HG03442 (cell line): Measurements from ENCODE around the gene PLEKHD1.
A peak's percentile ranks its signal among the peaks of the same experiment; 100 is the strongest.
"Not testable (repeated sequence)": the region's sequence is repeated elsewhere in the genome, so short reads cannot be mapped to it uniquely, and the experiment has no call there.

Experiments used
- ATAC-seq: cut with Tn5 transposase; IDR thresholded peaks from one replicate; pipeline ENCODE4 v1.9.1; 2021; ENCODE audit warnings: mild to moderate bottlenecking, moderate library complexity; ENCODE audit not compliant: unreplicated experiment

The PLEKHD1 gene

DNA sequence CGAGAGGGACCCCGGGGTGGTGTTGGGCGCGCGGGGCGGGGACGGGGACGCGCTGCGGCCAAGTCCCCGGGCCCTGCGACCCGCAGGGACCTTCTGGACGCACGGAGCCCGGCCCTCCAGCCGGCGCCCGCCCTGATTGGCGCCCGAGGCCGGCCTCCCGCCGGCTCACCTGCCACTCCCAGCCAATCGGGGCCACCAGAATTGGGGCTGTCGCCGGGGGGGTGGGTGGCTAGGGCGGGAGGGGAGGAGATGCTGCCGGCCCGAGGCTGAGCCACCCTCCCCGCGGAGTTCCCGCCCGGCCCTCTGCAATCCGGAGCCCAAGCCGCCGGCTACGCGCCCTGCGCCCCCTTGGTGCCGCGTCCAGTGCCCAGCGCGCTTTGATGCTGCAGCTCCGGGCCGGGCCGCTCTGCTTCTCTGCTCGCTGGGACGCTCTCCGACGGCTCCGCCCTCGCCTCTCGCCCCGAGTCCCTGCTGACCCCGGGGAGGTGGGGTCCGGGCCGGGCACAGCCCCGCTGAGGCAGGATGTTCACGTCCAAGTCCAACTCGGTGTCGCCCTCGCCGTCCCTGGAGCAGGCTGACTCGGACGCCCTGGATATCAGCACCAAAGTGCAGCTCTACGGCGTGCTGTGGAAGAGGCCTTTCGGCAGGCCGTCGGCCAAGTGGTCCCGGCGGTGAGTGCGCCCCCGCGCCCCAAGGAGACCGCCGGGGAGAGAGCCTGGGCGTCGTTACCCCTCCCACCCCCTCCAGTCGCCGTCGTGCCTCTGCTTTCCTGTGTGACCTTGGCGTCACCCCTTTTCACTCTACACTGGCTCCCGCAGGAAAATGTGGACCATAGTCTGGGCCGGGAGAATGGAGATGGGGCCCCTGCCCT, at the start of gene PLEKHD1:
TSS of gene PLEKHD1 (plus strand) at position 285 of the 871 bp plus-strand sequence. CDS start at position 523, 238 bp downstream.
- ATAC-seq = no peak

DNA sequence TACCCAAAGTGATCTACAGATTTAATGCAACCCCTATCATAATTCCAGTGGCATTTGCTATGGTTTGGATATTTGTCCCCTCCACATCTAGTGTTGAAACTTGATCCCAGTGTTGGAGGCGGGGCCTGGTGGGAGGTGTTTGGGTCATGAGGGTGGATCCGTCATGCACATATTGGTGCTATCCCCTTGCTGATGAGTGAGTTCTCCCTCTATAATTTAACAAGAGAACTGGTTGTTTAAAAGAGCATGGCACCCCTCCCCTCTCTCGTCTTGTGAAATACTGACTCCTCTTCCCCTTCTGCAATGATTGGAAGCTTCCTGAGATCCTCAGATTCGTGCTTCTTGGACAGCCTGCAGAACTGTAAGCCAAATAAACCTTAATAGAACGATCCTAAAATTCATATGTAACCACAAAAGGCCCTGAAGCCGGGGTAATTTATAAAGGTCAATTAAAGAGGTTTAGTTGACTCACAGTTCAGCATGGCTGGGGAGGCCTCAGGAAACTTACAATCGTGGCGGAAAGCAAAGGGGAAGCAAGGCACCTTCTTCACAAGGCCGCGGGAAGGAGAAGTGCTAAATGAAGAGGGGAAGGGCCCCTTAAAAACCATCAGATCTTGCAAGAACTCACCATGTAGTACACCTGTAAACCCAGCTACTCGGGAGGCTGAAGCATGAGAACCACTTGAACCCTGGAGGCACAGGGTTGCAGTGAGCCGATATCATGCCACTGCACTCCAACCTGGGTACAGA, 44.8 kb upstream of the PLEKHD1 start:
- no peak for ATAC-seq

DNA sequence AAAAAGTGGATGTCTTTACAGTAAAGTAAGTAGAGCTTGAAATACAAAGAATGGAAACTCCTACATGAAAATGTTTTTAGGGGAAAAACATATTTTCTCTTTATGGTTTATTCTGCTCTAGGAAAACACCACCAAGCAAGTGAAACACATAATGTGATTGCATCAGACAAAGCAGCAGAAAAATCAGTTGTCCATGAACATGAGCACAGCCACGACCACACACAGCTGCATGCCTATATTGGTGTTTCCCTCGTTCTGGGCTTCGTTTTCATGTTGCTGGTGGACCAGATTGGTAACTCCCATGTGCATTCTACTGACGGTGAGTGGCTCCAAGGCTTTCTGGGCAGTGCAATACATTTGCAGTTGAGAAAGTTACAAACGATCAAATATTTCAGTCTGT, 42.6 kb upstream of the PLEKHD1 start:
- peak; percentile 60 for ATAC-seq

DNA sequence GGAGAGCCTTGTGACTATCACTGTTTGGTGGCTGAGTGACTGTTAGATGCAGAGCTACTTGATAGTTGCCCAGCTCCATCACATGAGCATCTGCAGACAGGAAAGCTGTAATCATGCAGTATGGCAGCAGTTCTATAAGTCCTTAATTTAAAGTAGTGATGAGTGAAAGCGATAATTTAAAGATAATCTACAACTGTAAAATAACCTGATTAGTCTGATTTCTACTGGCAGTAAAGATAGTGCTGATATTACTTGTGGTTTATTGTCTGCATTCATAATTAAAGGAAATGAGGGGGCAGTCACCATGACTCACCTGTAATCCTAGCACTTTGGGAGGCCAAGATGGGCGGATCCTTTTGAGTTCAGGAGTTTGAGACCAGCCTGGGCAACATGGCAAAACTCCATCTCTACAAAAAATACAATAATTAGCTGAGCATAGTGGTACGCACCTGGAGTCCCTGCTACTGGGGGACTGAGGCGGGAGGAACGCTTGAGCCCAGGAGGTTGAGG, 41.2 kb upstream of the PLEKHD1 start:
- no peak for ATAC-seq

DNA sequence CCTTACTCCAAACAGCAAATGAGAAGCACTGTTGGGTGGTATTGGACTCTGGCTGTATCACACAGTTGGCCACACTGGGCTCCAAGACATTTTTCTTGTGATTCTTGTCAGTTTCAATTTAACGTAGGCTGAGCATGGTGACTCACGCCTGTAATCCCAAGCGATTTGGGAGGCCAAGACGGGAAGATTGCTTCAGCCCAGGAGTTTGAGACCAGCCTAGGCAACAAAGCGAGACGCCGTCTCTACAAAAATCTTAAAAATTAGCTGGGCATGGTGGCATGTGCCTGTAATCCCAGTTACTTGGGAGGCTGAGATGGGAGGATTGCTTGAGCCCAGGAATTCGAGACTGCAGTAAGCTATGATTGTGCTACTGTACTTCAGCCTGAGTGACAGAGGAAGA, 35.3 kb upstream of the PLEKHD1 start:
- no peak for ATAC-seq

DNA sequence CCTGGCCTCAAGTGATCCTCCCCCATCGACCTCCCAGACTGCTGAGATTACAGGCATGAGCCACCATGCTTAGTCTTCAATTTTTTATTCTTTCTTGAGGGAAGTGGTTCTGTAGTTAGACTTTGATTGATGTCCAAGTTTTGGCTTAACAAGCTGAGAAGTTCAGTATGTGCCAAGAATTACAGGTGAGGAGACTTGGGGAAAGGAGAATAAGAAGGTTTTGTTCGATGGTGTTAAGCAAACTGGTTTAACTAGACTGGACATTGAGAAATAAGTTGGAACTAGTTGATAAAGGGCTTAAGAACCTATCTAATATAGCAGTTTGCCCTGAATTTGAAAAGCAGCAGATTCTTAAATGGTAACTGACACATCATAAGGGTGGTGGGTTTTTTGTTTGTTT, 32.6 kb upstream of the PLEKHD1 start:
- ATAC-seq = no peak

DNA sequence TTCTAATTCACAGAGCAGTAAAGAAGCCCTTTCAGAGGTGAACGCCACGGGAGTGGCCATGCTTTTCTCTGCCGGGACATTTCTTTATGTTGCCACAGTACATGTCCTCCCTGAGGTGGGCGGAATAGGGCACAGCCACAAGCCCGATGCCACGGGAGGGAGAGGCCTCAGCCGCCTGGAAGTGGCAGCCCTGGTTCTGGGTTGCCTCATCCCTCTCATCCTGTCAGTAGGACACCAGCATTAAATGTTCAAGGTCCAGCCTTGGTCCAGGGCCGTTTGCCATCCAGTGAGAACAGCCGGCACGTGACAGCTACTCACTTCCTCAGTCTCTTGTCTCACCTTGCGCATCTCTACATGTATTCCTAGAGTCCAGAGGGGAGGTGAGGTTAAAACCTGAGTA, 26.2 kb upstream of the PLEKHD1 start:
- no peak for ATAC-seq

DNA sequence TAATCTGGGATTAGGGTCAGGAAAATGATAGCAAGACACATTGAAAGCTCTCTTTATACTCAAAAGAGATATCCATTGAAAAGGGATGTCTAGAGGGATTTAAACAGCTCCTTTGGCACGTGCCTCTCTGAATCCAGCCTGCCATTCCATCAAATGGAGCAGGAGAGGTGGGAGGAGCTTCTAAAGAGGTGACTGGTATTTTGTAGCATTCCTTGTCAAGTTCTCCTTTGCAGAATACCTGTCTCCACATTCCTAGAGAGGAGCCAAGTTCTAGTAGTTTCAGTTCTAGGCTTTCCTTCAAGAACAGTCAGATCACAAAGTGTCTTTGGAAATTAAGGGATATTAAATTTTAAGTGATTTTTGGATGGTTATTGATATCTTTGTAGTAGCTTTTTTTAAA, 25.4 kb upstream of the PLEKHD1 start:
- no peak for ATAC-seq

DNA sequence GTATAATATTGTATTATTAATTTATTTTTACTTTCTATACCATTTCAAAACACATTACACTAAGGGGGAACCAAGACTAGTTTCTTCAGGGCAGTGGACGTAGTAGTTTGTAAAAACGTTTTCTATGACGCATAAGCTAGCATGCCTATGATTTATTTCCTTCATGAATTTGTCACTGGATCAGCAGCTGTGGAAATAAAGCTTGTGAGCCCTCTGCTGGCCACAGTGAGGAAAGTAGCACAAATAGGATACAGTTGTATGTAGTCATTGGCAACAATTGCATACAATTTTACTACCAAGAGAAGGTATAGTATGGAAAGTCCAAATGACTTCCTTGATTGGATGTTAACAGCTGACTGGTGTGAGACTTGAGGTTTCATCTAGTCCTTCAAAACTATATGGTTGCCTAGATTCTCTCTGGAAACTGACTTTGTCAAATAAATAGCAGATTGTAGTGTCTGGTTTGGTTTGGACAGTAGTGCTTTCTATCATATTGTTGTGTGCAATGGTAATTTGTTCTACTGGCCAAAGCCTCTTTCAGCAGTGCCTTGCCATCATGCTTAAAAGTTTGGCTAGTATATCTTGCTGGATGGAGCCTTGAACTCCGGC, 24.3 kb upstream of the PLEKHD1 start:
- no peak for ATAC-seq

DNA sequence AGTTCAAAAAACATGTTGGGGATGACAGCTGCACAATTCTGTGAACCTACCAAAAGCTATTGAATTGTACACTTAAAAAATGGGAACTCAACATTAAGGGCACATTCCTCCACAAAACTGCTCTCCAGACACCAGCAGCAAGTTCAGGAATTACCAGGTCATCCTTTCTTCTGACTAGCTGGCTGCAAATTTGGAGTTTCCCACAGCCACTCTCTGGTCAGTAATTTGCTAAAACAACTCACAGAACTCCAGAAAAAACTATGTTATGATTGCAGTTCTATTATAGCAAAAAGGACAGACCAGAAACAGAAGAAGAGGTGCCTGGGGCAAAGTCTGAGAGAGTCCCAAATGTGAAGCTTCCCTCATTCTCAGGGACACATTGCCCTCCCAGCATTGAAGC, 20.1 kb upstream of the PLEKHD1 start:
- no peak for ATAC-seq

DNA sequence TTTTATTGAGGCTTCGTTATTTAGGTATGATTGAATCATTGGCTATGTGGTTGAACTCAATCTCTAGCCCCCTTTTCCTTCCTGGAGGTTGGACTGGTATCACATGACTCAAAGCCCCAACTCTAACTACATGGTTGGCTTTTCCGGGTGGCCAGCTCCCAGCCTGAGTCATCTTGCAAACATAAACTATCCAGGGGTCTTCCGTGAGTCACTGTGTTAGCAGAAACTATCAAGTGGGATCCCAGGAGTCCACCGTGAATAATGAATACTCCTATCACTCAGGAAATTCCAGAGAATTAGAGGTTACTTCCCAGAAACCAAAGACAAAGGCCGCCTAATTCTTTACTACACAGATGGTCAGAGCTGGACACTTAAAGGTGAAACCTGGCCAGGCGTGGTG, 19.7 kb upstream of the PLEKHD1 start:
- no peak for ATAC-seq

DNA sequence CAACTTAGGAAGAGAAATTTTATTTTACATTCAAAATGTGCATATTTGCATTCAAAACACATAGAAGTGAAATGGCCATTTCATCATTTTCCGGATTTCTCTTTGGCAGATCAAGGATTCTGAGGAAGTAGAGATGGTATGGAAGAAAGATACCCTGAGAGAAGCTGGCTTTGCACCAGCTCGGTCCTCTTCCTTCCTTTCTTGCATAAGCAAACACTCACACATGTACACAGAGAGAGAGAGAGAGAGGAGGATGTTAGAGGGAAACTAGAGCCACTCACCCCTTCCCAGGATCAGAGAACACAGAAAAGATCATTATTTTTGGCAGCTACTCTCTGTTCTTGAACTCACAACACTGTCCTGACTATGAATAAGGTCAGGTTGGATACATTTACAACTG, 15.6 kb upstream of the PLEKHD1 start:
- ATAC-seq = no peak

DNA sequence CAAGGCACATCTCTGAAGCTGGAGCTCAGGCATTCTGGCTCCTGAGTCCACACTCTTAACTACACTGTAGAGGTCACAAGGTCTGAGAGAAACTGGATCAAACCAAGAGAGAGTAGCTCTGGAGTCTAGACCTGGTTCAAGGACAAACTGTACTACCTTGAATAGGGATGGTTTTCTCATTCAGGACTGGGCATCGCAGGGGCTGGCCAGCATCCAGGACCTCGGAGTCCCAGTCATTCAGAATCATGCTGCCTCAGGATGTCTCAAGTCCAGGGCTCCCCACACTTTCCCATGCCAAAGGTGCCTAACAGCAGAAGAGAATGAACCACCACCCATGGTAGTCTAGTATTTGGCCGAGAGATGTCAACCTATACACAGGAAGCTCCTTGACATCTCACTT, 13.1 kb upstream of the PLEKHD1 start:
- no peak for ATAC-seq

DNA sequence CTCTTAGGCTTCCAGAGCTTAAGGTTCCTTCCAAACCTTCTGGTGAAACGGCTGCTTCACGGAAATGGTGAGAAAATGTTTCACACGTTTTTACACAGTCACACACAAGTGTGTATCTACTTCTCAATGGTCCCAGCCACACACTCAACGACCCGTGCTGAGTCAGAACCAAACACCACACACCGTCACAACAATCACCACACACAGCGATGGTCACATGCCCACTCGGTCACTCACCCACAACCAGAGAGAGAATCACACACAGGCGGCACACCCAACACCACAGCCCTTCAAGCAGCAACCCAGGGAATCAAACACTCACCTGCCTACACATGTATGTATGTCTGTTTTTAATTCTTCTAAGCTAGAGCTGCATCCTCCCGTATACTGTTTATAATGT, 12.6 kb upstream of the PLEKHD1 start:
- ATAC-seq = no peak

DNA sequence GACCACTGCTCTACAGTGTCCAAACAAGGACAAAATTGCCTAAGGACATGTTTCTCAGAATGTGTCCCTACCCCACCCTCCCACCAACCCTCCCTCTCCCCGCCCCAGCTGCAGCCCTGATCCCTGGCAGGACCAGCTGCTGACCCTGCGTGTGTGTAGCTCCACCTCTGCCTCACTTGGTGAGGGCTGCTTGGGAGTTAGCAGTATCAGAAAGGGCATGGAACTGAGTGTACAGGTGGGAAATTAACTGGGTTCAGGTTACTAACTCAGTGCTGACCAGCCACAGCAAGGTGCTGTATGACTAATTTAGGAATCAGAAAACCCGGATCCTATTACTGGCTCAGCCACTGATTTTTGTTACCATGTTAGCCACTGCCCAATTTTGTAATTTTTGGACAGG, 11.3 kb upstream of the PLEKHD1 start:
- ATAC-seq = no peak

DNA sequence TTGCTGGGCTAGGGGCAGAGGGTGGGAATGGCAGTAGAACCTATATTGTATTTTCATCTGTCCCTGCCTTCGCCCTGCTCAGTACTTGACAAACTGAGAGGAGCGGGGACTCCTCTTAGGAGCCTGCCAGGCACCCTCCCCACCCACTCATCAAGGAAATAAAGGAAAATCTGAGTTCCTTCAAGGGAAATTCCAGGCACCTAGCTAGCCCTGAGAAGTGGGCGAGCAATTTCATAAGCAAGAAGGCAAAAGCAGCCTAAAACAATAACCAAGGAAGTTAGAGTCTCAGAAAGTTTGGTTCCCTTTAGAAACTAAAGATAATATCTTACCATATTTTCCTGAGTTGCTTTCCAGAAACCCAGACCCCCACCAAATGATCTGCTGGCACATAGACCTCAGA, 10.6 kb upstream of the PLEKHD1 start:
- no peak for ATAC-seq

DNA sequence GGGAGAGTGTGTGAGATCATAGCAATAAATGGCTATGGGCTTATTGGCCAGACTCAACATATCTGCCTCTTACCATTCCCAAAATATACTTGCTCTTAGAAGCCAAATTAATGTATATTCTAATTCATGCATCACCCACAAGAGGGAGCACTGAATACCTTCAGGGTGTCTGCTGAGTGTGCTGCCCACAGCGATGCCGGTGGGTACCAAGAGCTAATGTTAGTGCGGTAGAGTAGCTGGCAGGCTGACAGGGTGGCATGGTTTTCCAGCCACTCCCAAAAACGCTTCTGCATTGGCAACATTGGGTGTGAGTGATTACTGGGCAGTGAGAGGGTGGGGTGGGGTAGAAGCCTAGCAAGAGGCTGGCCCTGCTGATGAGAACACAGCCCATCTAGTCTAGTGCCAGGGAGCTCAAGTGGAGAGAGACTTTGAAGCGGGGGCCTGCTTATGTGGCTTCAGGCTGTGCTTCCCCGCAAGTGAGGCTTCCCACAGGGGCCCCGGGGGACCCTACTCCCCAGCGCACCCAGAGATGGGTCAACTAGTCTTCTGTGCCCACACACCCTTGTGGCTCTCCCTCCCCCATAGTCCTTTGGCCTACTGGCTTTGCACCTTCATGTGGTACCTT, 9.2 kb upstream of the PLEKHD1 start:
- no peak for ATAC-seq

DNA sequence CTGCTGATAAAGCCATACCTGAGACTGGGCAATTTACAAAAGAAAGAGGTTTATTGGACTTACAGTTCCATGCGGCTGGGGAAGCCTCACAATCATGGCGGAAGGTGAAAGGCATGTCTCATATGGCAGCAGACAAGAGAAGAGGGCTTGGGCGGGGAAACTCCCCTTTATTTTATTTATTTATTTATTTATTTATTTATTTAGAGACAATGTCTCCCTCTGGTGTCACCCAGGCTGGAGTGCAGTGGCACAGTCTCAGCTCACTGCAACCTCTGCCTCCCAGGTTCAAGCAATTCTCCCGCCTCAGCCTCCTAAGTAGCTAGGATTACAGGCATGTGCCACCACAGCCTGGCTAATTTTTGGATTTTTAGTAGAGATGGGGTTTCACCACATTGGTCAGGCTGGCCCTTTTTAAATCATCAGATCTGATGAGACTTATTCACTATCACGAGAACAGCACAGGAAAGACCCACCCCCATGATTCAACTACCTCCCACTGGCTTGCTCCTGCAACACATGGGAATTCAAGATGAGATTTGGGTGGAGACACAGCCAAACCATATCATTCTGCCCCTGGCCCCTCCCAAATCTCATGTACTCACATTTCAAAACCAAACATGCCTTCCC, 7.6 kb upstream of the PLEKHD1 start:
- ATAC-seq = not testable (repeated sequence)

DNA sequence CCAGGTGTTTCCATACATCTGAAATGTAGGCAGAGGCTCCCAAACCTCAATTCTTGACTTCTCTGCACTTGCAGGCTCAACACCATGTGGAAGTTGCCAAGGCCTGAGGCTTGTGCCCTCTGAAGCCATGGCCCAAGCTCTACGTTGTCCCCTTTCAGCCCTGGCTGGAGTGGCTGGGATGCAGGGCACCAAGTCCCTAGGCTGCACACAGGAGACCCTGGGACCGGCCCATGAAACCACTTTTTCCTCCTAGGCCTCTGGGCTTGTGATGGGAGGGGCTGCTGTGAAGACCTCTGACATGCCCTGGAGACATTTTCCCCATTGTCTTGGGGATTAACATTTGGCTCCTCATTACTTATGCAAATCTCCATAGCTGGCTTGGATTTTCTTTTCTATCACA, 6.5 kb upstream of the PLEKHD1 start:
- not testable (repeated sequence) for ATAC-seq

DNA sequence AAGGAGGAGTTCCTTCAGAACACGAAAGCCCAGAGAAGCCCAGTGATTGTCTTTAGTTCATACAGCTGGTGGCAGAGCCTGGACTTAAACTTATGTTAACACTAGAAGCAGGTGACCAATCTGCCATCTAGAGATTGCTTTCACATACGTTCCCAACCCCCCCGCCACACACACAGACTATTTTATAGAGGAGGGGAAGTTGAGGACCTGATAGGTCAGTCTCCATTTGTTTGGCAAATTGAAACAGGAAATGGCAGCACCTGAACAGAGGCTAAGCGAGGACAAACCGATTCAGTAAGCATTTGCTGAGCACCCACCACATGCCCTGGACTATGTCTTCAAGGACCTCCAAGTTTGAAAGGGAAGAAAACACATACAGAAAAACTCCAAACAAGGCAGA, 4.8 kb upstream of the PLEKHD1 start:
- no peak for ATAC-seq

DNA sequence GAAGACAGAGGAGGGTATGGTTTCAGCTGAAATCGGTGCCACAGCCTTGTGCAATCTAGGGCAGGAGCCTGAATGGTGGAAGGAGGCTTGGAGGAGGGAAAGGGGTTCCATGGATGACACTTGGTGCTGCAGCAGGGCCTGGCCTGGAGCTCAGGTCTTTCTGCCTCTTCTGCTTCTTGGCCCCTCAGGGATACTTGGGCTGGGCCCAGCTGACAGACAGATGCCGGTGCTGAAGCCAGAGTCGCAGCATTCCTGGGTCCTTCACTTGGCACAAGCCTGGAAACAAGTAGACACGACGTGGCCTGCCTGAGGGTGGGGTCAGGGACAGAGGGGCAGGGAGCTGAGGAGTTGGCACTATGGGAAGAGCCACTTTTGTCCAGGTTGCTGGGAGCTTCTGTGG, 4.4 kb upstream of the PLEKHD1 start:
- ATAC-seq = no peak
